OCI-LY7 (cell line): ENCODE results near the gene XDH. TPM values are rescaled to one million over a fixed set of nuclear protein-coding genes. Genes with fewer than 3 reads are reported as not detected.

Experiments used
- BruUV-seq: library from RNA; stranded (reverse); fragments of 400-500 nt; replicated peaks from 2 replicates; lab custom pipeline; 2021; lab: Mats Ljungman, UMichigan
- CTCF ChIA-PET: fragments of 300-600 bp; sonication (Branson Sonifier 250); formaldehyde crosslinking; loops from one replicate; lab custom pipeline; 2022; ENCODE audit warnings: antibody characterized with exemption; ENCODE audit not compliant: unreplicated experiment; lab: Charles Lee
- POLR2A ChIA-PET: fragments of 300-600 bp; sonication (Branson Sonifier 250); formaldehyde crosslinking; loops from one replicate; lab custom pipeline; 2022; ENCODE audit warnings: antibody characterized with exemption; lab: Charles Lee
- DNase-seq: peaks from one replicate; pipeline ENCODE4 v3.0.0-alpha.2; 2015; ENCODE audit warnings: low spot score
- H2AFZ ChIP-seq: fragments of 200-600 bp; sonication (generic), shearing (Covaris generic); 2 replicates; pipeline ENCODE4 v1.6.1; 2014; ENCODE audit warnings: mild to moderate bottlenecking, antibody characterized with exemption, low read length, moderate library complexity
- H3K27ac ChIP-seq: fragments of 200-600 bp; sonication (generic); 2 replicates; pipeline ENCODE4 v1.5.1; 2014; ENCODE audit warnings: mixed run types, low read depth, mild to moderate bottlenecking, moderate library complexity, low read length, inconsistent platforms; ENCODE audit not compliant: poor library complexity, severe bottlenecking
- H3K36me3 ChIP-seq: fragments of 200-600 bp; sonication (generic); 2 replicates; pipeline ENCODE4 v1.6.1; 2014; ENCODE audit warnings: mild to moderate bottlenecking, antibody characterized with exemption, low read length, moderate library complexity, mixed read lengths; ENCODE audit not compliant: insufficient read depth
- H3K4me1 ChIP-seq: fragments of 200-600 bp; sonication (generic); 2 replicates; pipeline ENCODE4 v1.5.1; 2014; ENCODE audit warnings: mild to moderate bottlenecking, low read length; ENCODE audit not compliant: insufficient read depth, poor library complexity, severe bottlenecking
- H3K4me2 ChIP-seq: fragments of 200-600 bp; sonication (generic); 2 replicates; pipeline ENCODE4 v1.6.1; 2014; ENCODE audit warnings: mild to moderate bottlenecking, low read length
- H3K4me3 ChIP-seq: fragments of 200-600 bp; sonication (generic); 2 replicates; pipeline ENCODE4 v1.5.1; 2014; ENCODE audit warnings: mild to moderate bottlenecking, low read depth, low read length; ENCODE audit not compliant: poor library complexity, severe bottlenecking
- H3K79me2 ChIP-seq: fragments of 200-600 bp; sonication (generic); 2 replicates; pipeline ENCODE4 v1.6.1; 2016; ENCODE audit warnings: low read depth, mild to moderate bottlenecking, low read length, moderate library complexity, mixed read lengths; ENCODE audit not compliant: insufficient read depth
- H3K9me2 ChIP-seq: fragments of 200-600 bp; sonication (generic); 2 replicates; pipeline ENCODE4 v1.6.1; 2016; ENCODE audit warnings: mild to moderate bottlenecking, low read length, mixed read lengths; ENCODE audit not compliant: insufficient read depth
- H3K9me3 ChIP-seq: fragments of 200-600 bp; sonication (generic); 2 replicates; pipeline ENCODE4 v1.6.1; 2014; ENCODE audit warnings: mild to moderate bottlenecking, mixed run types, low read length, mixed read lengths
- H4K20me1 ChIP-seq: fragments of 200-600 bp; sonication (generic); 2 replicates; pipeline ENCODE4 v1.6.1; 2014; ENCODE audit warnings: mild to moderate bottlenecking, antibody characterized with exemption, low read length, moderate library complexity, mixed read lengths; ENCODE audit not compliant: insufficient read depth
- EZH2phosphoT487 ChIP-seq: fragments of 200-600 bp; sonication (generic); IDR thresholded peaks from 2 replicates; pipeline ENCODE4 v1.6.1; 2018; ENCODE audit warnings: low read depth, borderline replicate concordance, mild to moderate bottlenecking, mixed run types, antibody characterized with exemption, low read length, moderate library complexity, mixed read lengths
- intact Hi-C: fragments of 100-400 bp; cut with micrococcal nuclease; formaldehyde crosslinking; loops from one replicate; pipeline ENCODE4 v1.10.0; 2022; ENCODE audit not compliant: unreplicated experiment
- total RNA-seq, 2 experiments: library from RNA; depleted of rRNA in 1 of 2; stranded (reverse); fragments of >200 nt in 1 of 2; shearing (Covaris generic) in 1 of 2; gene quantifications; 2 replicates each; pipeline ENCODE4 v1.2.3, GENCODE V29; 2014 to 2022
- TF ChIP-seq, protein P1 (sequence below): fragments of 200-600 bp; sonication (generic); conservative IDR thresholded peaks from 2 replicates; pipeline ENCODE4 v1.5.1; 2014; ENCODE audit warnings: mild to moderate bottlenecking, antibody characterized with exemption, low read length, moderate library complexity, mixed read lengths

The XDH gene
- total RNA-seq, 2 experiments from 2014 or later: not detected

DNA sequence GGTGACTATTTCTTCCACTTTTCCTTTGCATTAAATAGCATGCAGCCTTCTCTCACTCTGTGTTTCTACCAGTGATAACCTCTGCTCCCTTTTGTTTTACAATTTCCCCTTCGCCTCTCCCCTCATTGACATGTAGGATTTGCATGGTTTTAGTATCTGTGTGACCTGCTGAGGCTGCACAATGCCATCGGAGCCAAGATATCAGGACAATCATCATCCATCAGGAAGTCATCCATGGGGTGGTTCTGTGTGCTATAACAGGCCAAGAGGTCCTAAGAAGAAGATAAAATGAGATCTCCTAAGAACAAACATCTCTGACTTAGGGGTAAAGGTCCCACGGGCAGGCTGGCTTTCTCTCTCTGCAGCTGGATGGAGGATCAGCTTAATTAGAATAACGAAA lies 115.0 kb downstream of the XDH start:
- ChIA-PET POLR2A (no interaction called here), CTCF (interaction anchor here (0.6 kb wide), 1 partner anchor 22 kb away, joined by 3 read pairs; no protein-coding TSS in a partner anchor)
- Histone ChIP-seq H3K4me1 (no peaks in the 10 kb centered on the region), H3K4me2 (no peak overlapping the region), H3K9me2 (no peaks in the 10 kb centered on the region), H3K79me2 (no peaks in the 10 kb centered on the region), H3K9me3 (no peaks in the 10 kb centered on the region), H3K27ac (no peak overlapping the region), H3K4me3 (no peak overlapping the region), H4K20me1 (no peaks in the 10 kb centered on the region), H2AFZ (no peak overlapping the region), H3K36me3 (no peaks in the 10 kb centered on the region)
- intact Hi-C loops: no loop called here
- TF ChIP-seq, protein P1, sequence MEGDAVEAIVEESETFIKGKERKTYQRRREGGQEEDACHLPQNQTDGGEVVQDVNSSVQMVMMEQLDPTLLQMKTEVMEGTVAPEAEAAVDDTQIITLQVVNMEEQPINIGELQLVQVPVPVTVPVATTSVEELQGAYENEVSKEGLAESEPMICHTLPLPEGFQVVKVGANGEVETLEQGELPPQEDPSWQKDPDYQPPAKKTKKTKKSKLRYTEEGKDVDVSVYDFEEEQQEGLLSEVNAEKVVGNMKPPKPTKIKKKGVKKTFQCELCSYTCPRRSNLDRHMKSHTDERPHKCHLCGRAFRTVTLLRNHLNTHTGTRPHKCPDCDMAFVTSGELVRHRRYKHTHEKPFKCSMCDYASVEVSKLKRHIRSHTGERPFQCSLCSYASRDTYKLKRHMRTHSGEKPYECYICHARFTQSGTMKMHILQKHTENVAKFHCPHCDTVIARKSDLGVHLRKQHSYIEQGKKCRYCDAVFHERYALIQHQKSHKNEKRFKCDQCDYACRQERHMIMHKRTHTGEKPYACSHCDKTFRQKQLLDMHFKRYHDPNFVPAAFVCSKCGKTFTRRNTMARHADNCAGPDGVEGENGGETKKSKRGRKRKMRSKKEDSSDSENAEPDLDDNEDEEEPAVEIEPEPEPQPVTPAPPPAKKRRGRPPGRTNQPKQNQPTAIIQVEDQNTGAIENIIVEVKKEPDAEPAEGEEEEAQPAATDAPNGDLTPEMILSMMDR: no peak
- BruUV-seq: no TSS peak
- no peak for DNase-seq

DNA sequence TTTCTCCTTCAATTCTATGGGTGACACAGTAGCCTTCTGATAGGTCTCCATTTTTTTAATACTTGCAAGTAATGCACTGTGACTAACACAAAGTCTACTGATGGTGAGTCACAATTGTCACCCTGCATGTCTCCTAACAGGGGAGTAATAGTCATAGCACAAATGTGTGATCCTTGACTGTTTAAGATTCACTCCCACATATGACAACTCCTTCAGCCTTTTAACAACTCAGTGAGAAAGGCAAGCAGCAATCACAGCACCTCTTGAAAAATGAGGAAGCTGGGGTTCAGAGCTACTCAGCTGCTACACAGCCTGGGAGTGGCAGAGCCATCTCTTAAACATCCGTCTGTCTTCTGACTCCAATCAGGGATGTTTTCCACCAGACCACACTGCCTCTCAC lies 116.8 kb downstream of the XDH start:
- H3K79me2 ChIP-seq: no peaks in the 10 kb centered on the region
- no peaks in the 10 kb centered on the region for H4K20me1 ChIP-seq
- intact Hi-C loops: no loop called here
- DNase-seq: peak; percentile 29
- no peak overlapping the region for H3K27ac ChIP-seq
- H3K4me3 ChIP-seq: no peak overlapping the region
- H3K36me3 ChIP-seq: no peaks in the 10 kb centered on the region
- TF ChIP-seq, protein P1: no peak
- TF ChIP-seq EZH2phosphoT487: no peak
- peak overlapping the region; percentile 38; the same call in 1 of the 2 replicates for H2AFZ ChIP-seq
- POLR2A ChIA-PET: no interaction called here
- H3K4me1 ChIP-seq: no peaks in the 10 kb centered on the region
- no peaks in the 10 kb centered on the region for H3K9me3 ChIP-seq
- no peaks in the 10 kb centered on the region for H3K9me2 ChIP-seq
- BruUV-seq: no TSS peak
- no peak overlapping the region for H3K4me2 ChIP-seq
- CTCF ChIA-PET: no interaction called here

DNA sequence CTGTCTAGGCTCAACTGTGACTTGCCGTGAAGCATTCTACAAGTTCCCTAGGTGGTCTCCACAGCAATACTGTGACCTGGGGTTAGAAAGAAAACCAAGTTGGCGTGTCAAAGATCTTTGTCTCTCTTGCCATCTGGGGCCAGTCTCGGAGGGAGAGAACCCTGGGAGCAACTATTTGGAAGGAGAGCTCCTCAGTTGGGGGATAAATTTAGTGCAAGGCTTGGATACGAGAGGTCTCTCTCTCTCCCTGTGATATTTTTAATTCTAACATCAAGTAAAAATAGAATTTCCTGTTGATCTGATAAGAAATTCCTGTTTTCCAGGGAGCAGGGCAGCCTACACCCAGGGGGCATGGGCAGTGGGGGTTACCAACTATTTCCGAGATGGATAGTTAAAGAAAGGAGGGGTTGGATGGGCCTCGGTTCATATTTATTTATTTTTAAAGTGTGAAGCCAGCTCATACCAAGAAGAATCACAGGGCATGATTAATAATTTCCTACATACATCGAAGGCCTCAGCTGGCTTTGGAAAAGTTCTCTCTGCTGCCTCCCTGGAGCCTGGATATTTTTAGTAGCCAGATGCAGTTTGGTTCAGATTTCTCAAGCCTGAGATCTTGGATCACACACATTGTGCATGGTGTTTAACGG lies 117.8 kb downstream of the XDH start:
- Histone ChIP-seq H3K36me3 (no peaks in the 10 kb centered on the region), H3K79me2 (no peaks in the 10 kb centered on the region), H3K4me2 (no peak overlapping the region), H2AFZ (no peak overlapping the region), H3K27ac (no peak overlapping the region), H4K20me1 (no peaks in the 10 kb centered on the region), H3K9me2 (no peaks in the 10 kb centered on the region), H3K4me1 (no peaks in the 10 kb centered on the region), H3K9me3 (no peaks in the 10 kb centered on the region), H3K4me3 (no peak overlapping the region)
- CTCF ChIA-PET: no interaction called here
- intact Hi-C loops: no loop called here
- TF ChIP-seq, protein P1: no peak
- no peak for TF ChIP-seq EZH2phosphoT487
- BruUV-seq: no TSS peak
- POLR2A ChIA-PET: no interaction called here
- DNase-seq: no peak
